Vagina (tissue), 2 donors: ENCODE results near the gene STIL. TPM values are rescaled to one million over a fixed set of nuclear protein-coding genes. Genes with fewer than 3 reads are reported as not detected.
"Not testable (repeated sequence)": the region's sequence is repeated elsewhere in the genome, so short reads cannot be mapped to it uniquely, and the experiment has no call there.

ENCODE experiments used
- DNase-seq, 2 donors: peaks; one replicate each; pipeline ENCODE4 v3.0.0-alpha.2; 2017; ENCODE audit errors: extremely low spot score in 2 of 2
- H3K27ac ChIP-seq: fragments of 200-600 bp; sonication (generic); one replicate; pipeline ENCODE4 v1.5.1; 2019
- H3K27me3 ChIP-seq: fragments of 200-600 bp; sonication (generic); one replicate; pipeline ENCODE4 v1.5.1; 2019
- H3K36me3 ChIP-seq, 2 donors: fragments of 200-600 bp; sonication (generic); one replicate each; pipeline ENCODE4 v1.5.1; 2017 to 2019
- H3K4me1 ChIP-seq: fragments of 200-600 bp; sonication (generic); one replicate; pipeline ENCODE4 v1.5.1; 2019
- H3K4me3 ChIP-seq, 2 donors: fragments of 200-600 bp; sonication (generic); 1 replicate in 1 of 2; 2 replicates in 1 of 2; pipeline ENCODE4 v1.5.1; 2016 to 2019
- H3K9me3 ChIP-seq: fragments of 200-600 bp; sonication (generic); one replicate; pipeline ENCODE4 v1.5.1; 2019
- POLR2A ChIP-seq, 2 donors: fragments of 450-650 bp; IDR thresholded peaks; one replicate each; pipeline ENCODE4 v1.6.1; 2017; ENCODE audit warnings: antibody characterized with exemption in 2 of 2, mild to moderate bottlenecking in 2 of 2, moderate library complexity in 2 of 2
- POLR2AphosphoS5 ChIP-seq, 2 donors: sonication (generic); formaldehyde crosslinking; IDR thresholded peaks; one replicate each; pipeline ENCODE4 v1.9.0; 2017; ENCODE audit warnings: antibody characterized with exemption in 2 of 2, mild to moderate bottlenecking in 2 of 2, low read depth in 1 of 2; ENCODE audit not compliant: insufficient read depth in 1 of 2
- intact Hi-C: fragments of 100-400 bp; cut with DNase I; formaldehyde crosslinking; loops from one replicate; pipeline ENCODE4 v1.15.1; 2023
- total RNA-seq: library from RNA; depleted of rRNA; stranded (reverse); fragments of >200 nt; gene quantifications from one replicate; pipeline ENCODE4 v1.2.3, GENCODE V29; 2016
- TF ChIP-seq, protein P1 (sequence below), 3 experiments: fragments of 450-650 bp in 2 of 3; fragments of 200-600 bp in 1 of 3; sonication (generic) in 1 of 3; IDR thresholded peaks; one replicate each; pipeline ENCODE4 v1.5.1; 2017 to 2019; ENCODE audit warnings: antibody characterized with exemption in 3 of 3, mild to moderate bottlenecking in 2 of 3, moderate library complexity in 2 of 3

Gene STIL
- total RNA-seq, 1 donor from 2014 or later, result 3.9 TPM

DNA sequence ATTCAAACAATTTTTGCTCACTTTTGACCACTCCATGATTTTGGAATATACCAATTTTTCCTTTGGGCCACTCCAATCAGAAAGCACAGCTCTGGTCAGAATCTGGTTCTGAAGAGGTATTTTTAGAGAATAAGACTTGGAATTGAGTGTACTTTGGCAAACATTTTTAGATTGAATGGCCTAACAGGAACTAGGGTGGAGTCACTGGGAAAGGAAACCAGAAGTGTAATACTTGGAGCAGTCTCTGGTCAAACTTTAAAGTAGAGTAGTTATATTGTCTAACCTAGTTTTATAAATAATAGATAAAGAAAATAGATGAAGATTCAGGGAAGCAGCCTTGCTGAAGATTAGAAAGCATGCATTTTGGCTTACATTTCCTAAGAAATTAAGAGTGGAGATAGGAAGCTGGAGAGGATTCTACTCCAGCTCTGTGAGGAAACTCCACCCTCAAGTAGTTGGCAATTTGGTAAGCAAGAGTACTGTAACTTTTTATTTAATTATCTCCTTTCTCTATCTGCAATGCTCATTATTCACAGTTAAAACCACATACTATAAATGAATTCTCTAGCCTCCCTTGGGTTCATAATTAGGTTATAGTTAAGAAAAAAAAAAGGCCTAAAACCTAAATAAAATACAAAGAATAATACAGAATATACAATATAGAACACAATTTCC, 15.8 kb downstream of the STIL start:
- TF ChIP-seq, protein P1, sequence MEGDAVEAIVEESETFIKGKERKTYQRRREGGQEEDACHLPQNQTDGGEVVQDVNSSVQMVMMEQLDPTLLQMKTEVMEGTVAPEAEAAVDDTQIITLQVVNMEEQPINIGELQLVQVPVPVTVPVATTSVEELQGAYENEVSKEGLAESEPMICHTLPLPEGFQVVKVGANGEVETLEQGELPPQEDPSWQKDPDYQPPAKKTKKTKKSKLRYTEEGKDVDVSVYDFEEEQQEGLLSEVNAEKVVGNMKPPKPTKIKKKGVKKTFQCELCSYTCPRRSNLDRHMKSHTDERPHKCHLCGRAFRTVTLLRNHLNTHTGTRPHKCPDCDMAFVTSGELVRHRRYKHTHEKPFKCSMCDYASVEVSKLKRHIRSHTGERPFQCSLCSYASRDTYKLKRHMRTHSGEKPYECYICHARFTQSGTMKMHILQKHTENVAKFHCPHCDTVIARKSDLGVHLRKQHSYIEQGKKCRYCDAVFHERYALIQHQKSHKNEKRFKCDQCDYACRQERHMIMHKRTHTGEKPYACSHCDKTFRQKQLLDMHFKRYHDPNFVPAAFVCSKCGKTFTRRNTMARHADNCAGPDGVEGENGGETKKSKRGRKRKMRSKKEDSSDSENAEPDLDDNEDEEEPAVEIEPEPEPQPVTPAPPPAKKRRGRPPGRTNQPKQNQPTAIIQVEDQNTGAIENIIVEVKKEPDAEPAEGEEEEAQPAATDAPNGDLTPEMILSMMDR (IDR thresholded peaks at IDR 0.05), result no peak
- TF ChIP-seq POLR2AphosphoS5 (IDR thresholded peaks at IDR 0.05; ENCODE audit: insufficient read depth in 1 of 2, low read depth in 1 of 2), result peak in 1 of 2 donors; percentile 38
- intact Hi-C loops, result no loop called here
- H3K4me1 ChIP-seq, result no peaks in the 10 kb centered on the region
- H3K9me3 ChIP-seq, result no peaks in the 10 kb centered on the region
- H3K27me3 ChIP-seq, result no peaks in the 10 kb centered on the region
- H3K36me3 ChIP-seq, result no peaks in the 10 kb centered on the region
- DNase-seq, result no peak
- no peak overlapping the region for H3K4me3 ChIP-seq
- H3K27ac ChIP-seq, result no peak overlapping the region

DNA sequence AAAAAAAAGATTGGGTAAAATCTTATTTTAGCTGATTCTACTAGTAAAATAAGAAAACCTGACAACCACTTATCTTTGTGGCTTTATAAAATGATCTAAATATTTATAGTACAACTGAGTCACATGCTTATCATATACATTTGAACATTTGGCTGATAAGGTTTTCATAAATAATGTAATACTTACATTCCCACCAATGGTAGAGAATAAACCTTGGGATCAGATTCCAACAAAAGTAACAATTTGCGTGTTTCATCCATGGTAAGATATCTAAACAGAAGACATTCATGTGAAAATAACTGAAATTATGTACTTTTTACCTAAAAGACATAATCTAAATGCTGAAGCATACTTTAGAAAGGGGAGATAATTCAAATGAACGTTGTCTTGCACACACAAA, 18.4 kb downstream of the STIL start:
- TF ChIP-seq, protein P1 (IDR thresholded peaks at IDR 0.05), result no peak
- TF ChIP-seq POLR2A (IDR thresholded peaks at IDR 0.05) (no peak), POLR2AphosphoS5 (IDR thresholded peaks at IDR 0.05; ENCODE audit: insufficient read depth in 1 of 2, low read depth in 1 of 2) (no peak)
- H3K27ac ChIP-seq, result no peak overlapping the region
- no peaks in the 10 kb centered on the region for H3K27me3 ChIP-seq
- no peak overlapping the region for H3K4me3 ChIP-seq
- DNase-seq, result no peak
- H3K9me3 ChIP-seq, result no peaks in the 10 kb centered on the region
- H3K4me1 ChIP-seq, result no peaks in the 10 kb centered on the region
- no peaks in the 10 kb centered on the region for H3K36me3 ChIP-seq
- intact Hi-C loops, result no loop called here

DNA sequence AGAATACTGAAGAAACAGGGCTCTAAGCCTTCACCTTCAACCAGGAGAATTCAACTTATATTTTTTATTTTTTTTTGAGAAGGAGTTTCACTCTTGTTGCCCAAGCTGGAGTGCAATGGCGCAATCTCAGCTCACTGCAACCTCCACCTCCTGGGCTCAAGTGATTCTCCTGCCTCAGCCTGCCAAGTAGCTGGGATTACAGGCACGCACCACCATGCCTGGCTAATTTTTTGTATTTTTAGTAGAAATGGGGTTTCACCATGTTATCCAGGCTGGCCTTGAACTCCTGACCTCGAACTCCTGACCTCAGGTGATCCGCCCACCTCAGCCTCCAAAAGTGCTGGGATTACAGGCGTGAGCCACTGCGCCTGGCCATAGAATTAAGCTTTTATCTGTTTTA, 19.1 kb downstream of the STIL start:
- H3K27ac ChIP-seq, H3K9me3 ChIP-seq, H3K4me1 ChIP-seq, intact Hi-C loops, DNase-seq, H3K27me3 ChIP-seq, H3K4me3 ChIP-seq, H3K36me3 ChIP-seq: not testable (repeated sequence)

DNA sequence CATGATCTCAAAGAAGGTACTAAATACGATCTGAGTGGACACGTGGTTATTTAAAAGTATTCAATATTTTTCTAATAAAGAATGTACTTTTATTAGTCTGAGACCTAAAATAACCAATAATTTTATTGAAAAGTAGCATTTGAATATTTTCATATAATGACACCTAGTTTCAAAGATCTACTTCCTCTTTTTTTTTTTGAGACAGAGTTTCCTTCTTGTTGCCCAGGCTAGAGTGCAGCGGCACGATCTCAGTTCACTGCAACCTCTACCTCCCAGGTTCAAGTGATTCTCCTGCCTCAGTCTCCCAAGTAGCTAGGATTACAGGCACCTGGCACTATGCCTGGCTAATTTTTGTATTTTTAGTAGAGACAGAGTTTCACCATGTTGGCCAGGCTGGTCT, 25.8 kb downstream of the STIL start:
- H3K36me3 ChIP-seq, H3K4me3 ChIP-seq, H3K4me1 ChIP-seq, DNase-seq, intact Hi-C loops, H3K27me3 ChIP-seq, H3K27ac ChIP-seq, H3K9me3 ChIP-seq: not testable (repeated sequence)

DNA sequence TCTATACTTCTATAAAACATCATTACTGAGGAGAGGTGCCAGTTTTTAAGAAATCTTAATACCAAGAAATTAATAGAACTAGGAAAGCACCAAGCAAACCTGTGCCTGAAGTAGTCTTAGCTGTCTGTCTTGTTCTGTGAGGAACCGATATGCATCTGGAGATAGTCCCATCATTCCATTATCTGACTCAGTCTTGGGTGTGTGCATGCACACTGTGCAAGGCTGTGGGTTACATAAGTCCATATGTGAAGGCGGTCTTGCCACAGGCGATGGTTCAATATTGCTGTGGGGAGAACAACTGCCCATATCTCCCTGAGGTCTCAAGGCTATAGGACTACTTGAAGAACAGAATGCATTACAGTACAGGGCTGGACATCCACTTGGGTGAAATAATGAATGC, 33.8 kb downstream of the STIL start:
- no peaks in the 10 kb centered on the region for H3K9me3 ChIP-seq
- intact Hi-C loops, result no loop called here
- H3K27ac ChIP-seq, result no peak overlapping the region
- no peaks in the 10 kb centered on the region for H3K27me3 ChIP-seq
- no peaks in the 10 kb centered on the region for H3K36me3 ChIP-seq
- TF ChIP-seq, protein P1 (IDR thresholded peaks at IDR 0.05), result no peak
- TF ChIP-seq POLR2AphosphoS5 (IDR thresholded peaks at IDR 0.05; ENCODE audit: insufficient read depth in 1 of 2, low read depth in 1 of 2) (no peak), POLR2A (IDR thresholded peaks at IDR 0.05) (no peak)
- H3K4me1 ChIP-seq, result no peaks in the 10 kb centered on the region
- H3K4me3 ChIP-seq, result no peak overlapping the region
- no peak for DNase-seq

DNA sequence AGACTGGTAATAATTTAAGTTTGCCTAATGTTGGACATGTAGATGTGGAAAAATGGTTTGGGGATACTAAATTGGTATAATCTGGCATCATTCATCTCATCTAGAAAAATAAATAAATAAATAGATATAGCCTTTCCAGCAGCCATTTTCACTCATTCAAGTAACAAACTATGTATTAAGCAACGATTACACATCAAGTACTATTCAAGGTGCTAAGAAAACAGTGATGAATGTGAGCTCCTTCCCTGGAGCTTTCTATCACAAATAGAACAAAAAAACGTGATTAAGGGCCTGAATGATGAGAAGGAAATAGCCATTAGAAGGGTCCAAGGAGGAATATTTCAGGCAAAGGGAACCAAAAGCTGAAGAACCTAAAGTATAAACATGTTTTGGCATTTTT, 37.1 kb downstream of the STIL start:
- no peaks in the 10 kb centered on the region for H3K9me3 ChIP-seq
- no peaks in the 10 kb centered on the region for H3K4me1 ChIP-seq
- DNase-seq, result no peak
- intact Hi-C loops, result no loop called here
- no peaks in the 10 kb centered on the region for H3K27me3 ChIP-seq
- no peaks in the 10 kb centered on the region for H3K36me3 ChIP-seq
- H3K4me3 ChIP-seq, result no peak overlapping the region
- TF ChIP-seq POLR2AphosphoS5 (IDR thresholded peaks at IDR 0.05; ENCODE audit: insufficient read depth in 1 of 2, low read depth in 1 of 2) (no peak), POLR2A (IDR thresholded peaks at IDR 0.05) (no peak)
- TF ChIP-seq, protein P1 (IDR thresholded peaks at IDR 0.05), result no peak
- H3K27ac ChIP-seq, result no peak overlapping the region

DNA sequence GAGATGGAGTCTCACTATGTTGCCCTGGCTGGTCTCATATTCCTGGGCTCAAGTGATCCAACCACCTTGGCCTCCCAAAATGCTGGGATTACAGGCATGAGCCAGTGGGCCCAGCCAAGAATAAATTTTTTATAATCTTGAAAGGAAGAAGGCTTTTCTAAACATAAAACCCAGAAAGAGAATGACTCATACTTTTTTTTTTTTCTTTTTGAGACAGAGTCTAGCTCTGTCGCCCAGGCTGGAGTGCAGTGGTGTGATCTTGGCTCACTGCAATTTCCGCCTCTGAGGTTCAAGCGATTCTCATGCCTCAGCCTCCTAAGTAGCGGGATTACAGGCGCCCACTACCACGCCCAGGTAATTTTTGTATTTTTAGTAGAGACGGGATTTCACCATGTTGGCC, 38.1 kb downstream of the STIL start:
- H3K4me1 ChIP-seq, H3K4me3 ChIP-seq, H3K9me3 ChIP-seq, DNase-seq, H3K27me3 ChIP-seq, H3K27ac ChIP-seq, intact Hi-C loops, H3K36me3 ChIP-seq: not testable (repeated sequence)

DNA sequence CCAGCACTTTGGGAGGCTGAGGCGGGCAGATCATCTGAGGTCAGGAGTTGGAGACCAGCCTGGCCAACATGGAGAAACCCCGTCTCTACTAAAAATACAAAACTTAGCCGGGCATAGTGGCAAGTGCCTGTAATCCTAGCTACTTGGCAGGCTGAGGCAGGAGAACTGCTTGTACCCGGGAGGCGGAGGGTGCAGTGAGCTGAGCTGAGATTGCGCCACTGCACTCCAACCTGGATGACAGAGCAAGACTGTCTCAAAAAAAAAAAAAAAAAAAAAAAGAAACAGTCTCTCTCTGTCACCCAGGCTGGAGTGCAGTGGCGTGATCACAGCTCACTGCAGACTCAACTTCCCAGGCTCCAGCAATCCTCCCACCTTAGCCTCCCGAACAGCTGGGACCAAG, 48.4 kb downstream of the STIL start:
- H3K4me3 ChIP-seq, H3K4me1 ChIP-seq, H3K27me3 ChIP-seq, DNase-seq, intact Hi-C loops, H3K27ac ChIP-seq, H3K9me3 ChIP-seq, H3K36me3 ChIP-seq: not testable (repeated sequence)
